ENCODE measurements around the gene ASF1B. TPM values are rescaled to one million over a fixed set of nuclear protein-coding genes. Genes with fewer than 3 reads are reported as not detected.

ASF1B gene
- polyA plus RNA-seq, 1 experiment: 2.8 TPM

- ChIA-PET POLR2A (no interaction called here), CTCF (no interaction called here)
- DNase-seq (ENCODE audit: low read depth, low spot score): no peak
- no peaks in the 10 kb centered on the region for H3K27me3 ChIP-seq (ENCODE audit: control insufficient read depth, insufficient read depth, low read length)
- H3K9me3 ChIP-seq (ENCODE audit: control insufficient read depth, insufficient read depth, low read length): peaks cover 6% of the 10 kb centered on the region; the same call in 1 of the 2 replicates
- no peak for TF ChIP-seq CTCF (IDR thresholded peaks at IDR 0.05; ENCODE audit: low read depth, low read length)
- H3K4me3 ChIP-seq (ENCODE audit: low read depth, low read length): no peak overlapping the region
- H3K27ac ChIP-seq (ENCODE audit: low read depth, low read length): no peak overlapping the region
These were observed 28.5 kb upstream of the ASF1B start for GRCh38 chr19:14164724-14165493.

GRCh38 chr19:14164082-14164481 lies 27.7 kb upstream of the ASF1B start:
- no peak for DNase-seq (ENCODE audit: low read depth, low spot score)
- H3K4me3 ChIP-seq (ENCODE audit: low read depth, low read length): no peak overlapping the region
- ChIA-PET CTCF (no interaction called here), POLR2A (no interaction called here)
- no peaks in the 10 kb centered on the region for H3K27me3 ChIP-seq (ENCODE audit: control insufficient read depth, insufficient read depth, low read length)
- peaks cover 6% of the 10 kb centered on the region; the same call in 1 of the 2 replicates for H3K9me3 ChIP-seq (ENCODE audit: control insufficient read depth, insufficient read depth, low read length)
- no peak overlapping the region for H3K27ac ChIP-seq (ENCODE audit: low read depth, low read length)
- no peak for TF ChIP-seq CTCF (IDR thresholded peaks at IDR 0.05; ENCODE audit: low read depth, low read length)

DNA sequence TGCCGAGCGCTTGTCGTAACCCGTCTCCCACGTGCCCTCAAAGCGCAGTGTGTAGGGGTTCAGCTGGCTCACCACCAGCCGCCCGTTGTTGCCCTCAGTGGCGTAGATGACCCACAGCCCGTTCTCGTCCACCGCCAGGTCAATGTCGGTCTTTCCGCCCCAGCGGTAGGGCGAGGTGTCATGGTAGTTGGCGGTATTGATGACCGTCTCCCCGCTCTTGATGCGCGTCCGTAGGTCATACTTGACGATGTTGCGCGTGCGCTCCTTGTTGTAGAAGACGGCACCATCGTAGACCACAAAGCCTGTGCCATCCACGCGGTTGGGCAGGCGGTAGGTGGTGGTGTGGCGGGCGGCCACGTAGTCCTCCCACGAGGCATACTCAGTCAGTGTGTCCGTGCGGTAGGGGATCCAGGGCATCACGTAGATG lies 26.5 kb upstream of the ASF1B start:
- DNase-seq (ENCODE audit: low read depth, low spot score): no peak
- Histone ChIP-seq H3K27ac (ENCODE audit: low read depth, low read length) (no peak overlapping the region), H3K27me3 (ENCODE audit: control insufficient read depth, insufficient read depth, low read length) (no peaks in the 10 kb centered on the region), H3K4me3 (ENCODE audit: low read depth, low read length) (no peak overlapping the region), H3K9me3 (ENCODE audit: control insufficient read depth, insufficient read depth, low read length) (peaks cover 6% of the 10 kb centered on the region; the same call in 1 of the 2 replicates)
- no peak for TF ChIP-seq CTCF (IDR thresholded peaks at IDR 0.05; ENCODE audit: low read depth, low read length)
- POLR2A ChIA-PET: no interaction called here
- CTCF ChIA-PET: no interaction called here

GRCh38 chr19:14161305-14161704 lies 24.9 kb upstream of the ASF1B start:
- peaks cover 6% of the 10 kb centered on the region; the same call in 1 of the 2 replicates for H3K9me3 ChIP-seq (ENCODE audit: control insufficient read depth, insufficient read depth, low read length)
- CTCF ChIA-PET: no interaction called here
- no peak overlapping the region for H3K27ac ChIP-seq (ENCODE audit: low read depth, low read length)
- no peak for TF ChIP-seq CTCF (IDR thresholded peaks at IDR 0.05; ENCODE audit: low read depth, low read length)
- H3K27me3 ChIP-seq (ENCODE audit: control insufficient read depth, insufficient read depth, low read length): no peaks in the 10 kb centered on the region
- POLR2A ChIA-PET: no interaction called here
- DNase-seq (ENCODE audit: low read depth, low spot score): no peak
- no peak overlapping the region for H3K4me3 ChIP-seq (ENCODE audit: low read depth, low read length)

GRCh38 chr19:14160017-14160703 lies 23.8 kb upstream of the ASF1B start:
- Histone ChIP-seq H3K9me3 (ENCODE audit: control insufficient read depth, insufficient read depth, low read length) (peaks cover 6% of the 10 kb centered on the region; the same call in 1 of the 2 replicates), H3K27ac (ENCODE audit: low read depth, low read length) (no peak overlapping the region), H3K27me3 (ENCODE audit: control insufficient read depth, insufficient read depth, low read length) (no peaks in the 10 kb centered on the region), H3K4me3 (ENCODE audit: low read depth, low read length) (no peak overlapping the region)
- ChIA-PET CTCF (no interaction called here), POLR2A (no interaction called here)
- no peak for DNase-seq (ENCODE audit: low read depth, low spot score)
- TF ChIP-seq CTCF (IDR thresholded peaks at IDR 0.05; ENCODE audit: low read depth, low read length): no peak
